CD4-positive, alpha-beta T cell treated with Interleukin-12 subunit alpha and Interleukin-12 subunit beta, for 1 hour (primary cell): ENCODE measurements around the gene LMBR1.
"Not testable (repeated sequence)": the region's sequence is repeated elsewhere in the genome, so short reads cannot be mapped to it uniquely, and the experiment has no call there.

Experiments used
- DNase-seq: peaks from one replicate; pipeline ENCODE4 v3.0.0-alpha.2; 2020

The LMBR1 gene

DNA sequence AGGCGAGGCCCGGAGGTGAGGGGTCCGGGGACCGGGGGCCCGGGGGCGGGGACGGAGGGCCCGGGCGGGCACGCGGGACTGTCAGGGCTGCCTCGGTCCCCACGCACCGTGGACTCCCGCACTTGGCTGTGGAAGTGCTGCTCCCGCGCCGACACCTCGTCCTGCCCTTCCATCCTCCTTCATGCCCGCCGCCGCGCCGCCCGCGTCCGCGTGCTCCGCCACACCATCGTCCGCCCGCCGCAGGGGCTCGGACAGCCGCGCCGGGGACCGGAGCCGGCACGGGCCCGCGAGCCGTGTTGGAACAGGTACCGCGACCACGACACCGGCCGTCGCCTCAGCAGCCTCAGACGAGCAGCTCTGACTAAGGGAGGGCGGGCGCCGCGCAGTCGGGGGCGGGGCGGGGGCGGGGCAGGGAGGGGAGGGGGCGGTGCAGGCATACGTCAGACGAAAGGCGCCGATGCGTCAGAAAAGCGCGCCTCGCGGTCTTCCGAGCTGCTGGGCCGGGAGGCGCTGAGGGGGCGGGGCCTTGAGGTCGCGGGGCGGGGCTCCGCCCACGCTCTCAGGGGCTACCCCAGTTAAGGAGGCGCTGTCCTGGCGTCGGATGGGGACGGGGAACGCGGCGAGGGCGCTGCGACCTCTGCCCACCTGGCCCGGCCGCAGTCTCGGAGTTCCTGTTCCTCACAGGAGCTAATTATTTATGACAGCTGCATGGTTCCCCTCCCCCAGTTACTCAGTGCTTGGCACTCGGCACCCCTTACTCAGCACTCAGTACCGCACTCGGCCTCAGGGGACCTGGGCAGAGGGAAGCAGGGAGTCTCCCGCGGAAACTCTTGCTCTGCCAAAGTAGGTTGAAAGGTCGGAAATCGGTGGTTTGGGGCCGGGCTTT lies at the start of gene LMBR1:
LMBR1 (minus strand) TSS at position 363 of the 886 bp plus-strand sequence; CDS start at position 173, 190 bp downstream.
- peak; percentile 96 for DNase-seq

DNA sequence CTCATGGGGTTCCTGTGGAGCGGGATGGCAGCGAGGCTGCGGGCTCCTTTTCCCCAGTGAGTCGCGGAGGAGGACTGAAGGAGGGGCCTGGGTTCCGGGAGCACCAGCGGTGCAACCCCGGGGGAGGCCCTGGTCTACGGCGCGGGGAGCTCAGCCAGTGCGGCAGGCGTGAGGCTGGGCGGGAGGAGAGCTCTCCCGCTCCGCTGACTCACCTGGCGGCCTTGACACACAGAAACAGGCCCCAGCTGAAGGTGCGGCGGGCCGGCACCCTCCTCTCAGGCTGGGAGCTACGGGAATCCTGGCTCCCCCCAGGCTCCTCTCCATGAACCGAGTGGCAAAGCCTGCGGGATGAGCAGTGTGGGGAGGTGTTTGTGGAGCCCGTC lies 49.7 kb upstream of the LMBR1 start:
- no peak for DNase-seq

GRCh38 chr7:156941393-156942182 lies 48.6 kb upstream of the LMBR1 start:
- DNase-seq = no peak

GRCh38 chr7:156940421-156941122 lies 47.6 kb upstream of the LMBR1 start:
- DNase-seq = no peak

DNA sequence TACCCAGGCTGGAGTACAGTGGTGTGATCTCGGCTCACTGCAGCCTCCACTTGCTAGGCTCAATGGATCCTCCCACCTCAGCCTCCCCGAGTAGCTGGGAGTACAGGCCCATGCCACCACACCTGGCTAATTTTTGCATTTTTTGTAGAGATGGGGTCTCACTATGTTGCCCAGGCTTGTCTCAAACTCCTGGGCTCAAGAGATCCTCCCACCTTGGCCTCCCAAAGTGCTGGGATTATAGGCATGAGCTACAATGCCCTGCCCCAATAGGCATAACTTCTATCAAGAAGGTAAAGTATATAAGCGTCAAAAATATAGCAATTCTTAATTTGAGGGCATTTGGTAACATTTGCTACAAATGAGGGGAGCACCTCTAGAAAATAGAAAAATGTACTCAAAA lies 43.8 kb upstream of the LMBR1 start:
- DNase-seq = not testable (repeated sequence)

DNA sequence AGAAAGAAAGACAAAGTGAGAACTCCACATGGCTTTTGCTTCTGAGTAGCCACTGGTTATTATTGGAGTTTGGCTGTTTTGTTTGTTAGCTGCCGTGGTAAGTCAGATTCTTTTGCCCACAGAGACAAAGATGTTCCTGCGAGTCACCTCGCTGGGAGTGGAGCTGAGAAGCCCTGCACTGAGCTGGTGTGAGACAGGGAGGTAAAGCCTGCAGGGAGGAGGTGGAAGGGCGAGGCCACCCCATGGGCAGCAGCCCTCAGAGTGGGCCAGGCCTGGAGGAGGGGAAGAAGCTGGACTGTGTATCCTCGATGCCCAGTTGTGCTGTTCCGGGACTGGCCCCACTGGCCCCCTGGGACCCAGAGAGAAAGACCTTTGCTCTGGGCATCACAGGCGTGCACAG lies 42.3 kb upstream of the LMBR1 start:
- no peak for DNase-seq

DNA sequence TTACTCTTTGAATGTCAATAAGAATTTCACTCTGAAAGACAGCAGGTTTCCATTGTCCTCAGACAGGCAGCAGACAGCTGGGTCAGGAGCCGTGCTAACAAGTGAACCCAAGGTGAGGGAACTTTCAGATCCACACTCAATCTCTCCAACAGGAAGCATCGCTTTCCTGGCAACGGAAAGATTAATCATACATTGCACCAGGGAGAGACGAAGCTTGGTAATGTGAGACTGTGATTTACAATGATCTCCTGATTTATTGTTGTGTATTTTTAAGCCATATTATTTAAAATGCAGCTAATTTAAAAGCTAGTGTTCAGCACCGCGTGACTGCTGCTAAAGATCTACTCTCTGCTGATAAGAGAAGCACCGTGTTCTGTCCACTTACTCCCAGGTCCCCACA lies 39.0 kb upstream of the LMBR1 start:
- DNase-seq = no peak

DNA sequence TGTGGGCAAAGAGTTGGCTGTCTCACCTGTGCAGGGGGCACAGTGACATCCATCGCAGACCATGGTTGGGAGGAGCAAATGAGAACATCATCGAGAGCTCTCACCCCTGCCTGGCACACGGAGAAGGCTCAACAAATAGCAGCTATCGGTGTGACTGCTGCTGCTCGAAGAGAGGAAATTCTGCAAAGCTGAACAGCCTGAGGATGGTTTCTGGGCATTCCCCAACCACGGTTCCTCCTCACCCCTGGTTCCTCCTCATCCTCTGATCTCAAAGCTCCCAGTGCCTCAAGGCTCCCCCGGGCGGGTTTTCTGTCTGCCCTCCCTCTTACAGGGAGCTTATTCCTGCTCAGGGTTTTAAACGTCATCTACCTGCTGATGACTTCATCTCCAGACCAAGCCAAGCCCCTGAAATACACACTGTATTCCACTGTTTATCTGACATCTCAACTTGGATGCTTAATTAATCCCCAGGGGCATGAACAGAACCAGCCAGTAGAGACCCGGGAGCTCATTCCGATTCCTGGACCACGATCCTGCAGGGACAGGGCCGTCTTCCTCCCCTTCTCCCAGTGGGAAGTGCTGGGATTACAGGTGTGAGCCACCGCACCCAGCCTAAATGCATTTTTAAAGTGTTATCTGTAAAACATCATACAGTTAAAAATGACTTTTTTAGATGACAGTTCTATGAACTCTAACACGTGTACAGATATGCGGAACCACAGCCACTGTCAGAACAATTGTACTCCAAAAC lies 37.0 kb upstream of the LMBR1 start:
- DNase-seq = peak; percentile 38

GRCh38 chr7:156928406-156928747 lies 35.4 kb upstream of the LMBR1 start:
- DNase-seq = no peak

GRCh38 chr7:156927571-156928405 lies 34.8 kb upstream of the LMBR1 start:
- no peak for DNase-seq

- not testable (repeated sequence) for DNase-seq
These were observed 32.8 kb upstream of the LMBR1 start for GRCh38 chr7:156925821-156926220.

- DNase-seq = not testable (repeated sequence)
These were observed 29.3 kb upstream of the LMBR1 start for GRCh38 chr7:156922304-156922703.

DNA sequence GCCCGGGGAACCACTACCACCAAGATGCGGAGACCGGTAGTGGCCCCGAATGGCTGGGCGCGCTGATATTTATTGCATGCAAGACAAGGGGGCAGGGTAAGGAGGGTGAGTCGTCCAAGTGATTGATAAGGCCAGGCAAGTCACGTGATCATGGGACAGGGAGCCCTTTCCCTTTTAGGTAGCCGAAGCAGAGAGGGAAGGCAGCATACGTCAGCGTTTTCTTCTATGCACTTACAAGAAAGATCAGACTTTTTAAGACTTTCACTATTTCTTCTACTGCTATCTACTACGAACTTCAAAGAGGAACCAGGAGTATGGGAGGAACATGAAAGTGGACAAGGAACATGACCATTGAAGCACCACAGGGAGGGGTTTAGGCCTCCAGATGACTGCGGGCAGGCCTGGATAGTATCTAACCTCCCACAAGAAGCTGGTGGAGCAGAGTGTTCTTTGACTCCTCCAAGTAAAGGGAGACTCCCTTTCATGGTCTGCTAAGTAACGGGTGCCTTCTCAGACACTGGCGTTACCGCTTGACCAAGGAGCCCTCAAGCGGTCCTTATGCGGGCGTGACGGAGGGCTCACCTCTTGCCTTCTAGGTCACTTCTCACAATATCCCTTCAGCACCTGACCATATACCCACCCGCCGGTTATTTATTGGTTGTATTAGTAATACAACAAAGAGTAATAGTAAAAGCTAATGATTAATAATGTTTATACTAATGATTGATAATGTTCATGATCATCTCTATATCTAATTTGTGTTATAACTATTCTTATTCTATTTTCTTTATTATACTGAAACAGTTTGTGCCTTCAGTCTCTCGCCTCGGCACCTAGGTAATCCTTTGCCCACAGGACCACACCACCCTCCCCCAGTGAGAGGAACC lies 27.7 kb upstream of the LMBR1 start:
- DNase-seq = not testable (repeated sequence)

GRCh38 chr7:156920076-156920475 lies 27.1 kb upstream of the LMBR1 start:
- no peak for DNase-seq

DNA sequence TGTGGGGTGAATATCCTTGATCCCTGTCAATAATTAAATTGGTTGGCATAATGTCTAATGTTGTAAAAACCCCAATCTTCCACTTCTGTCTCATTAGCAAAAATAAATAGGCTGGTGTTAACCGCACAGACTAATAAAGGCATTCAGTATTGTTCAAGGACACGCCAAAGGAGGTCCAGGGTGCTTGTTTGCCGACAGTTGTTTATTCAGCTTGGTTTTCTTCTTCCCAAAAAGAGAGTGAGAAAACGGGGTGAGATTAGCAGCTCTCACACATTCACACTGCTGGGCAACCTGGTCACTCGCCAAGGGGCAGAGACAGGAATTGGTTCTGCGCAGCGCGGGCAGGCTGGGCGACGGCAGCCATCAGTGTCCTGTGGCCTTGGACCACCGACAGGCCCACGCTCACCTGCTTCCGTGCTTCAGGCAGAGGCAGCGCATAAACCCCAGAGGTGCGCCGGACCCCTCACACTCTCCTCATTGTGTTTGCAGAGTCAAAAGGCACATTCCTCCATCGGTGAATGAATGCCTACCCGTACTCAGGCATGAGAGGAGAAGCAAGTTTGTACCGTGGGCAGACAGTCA lies 26.2 kb upstream of the LMBR1 start:
- no peak for DNase-seq

DNA sequence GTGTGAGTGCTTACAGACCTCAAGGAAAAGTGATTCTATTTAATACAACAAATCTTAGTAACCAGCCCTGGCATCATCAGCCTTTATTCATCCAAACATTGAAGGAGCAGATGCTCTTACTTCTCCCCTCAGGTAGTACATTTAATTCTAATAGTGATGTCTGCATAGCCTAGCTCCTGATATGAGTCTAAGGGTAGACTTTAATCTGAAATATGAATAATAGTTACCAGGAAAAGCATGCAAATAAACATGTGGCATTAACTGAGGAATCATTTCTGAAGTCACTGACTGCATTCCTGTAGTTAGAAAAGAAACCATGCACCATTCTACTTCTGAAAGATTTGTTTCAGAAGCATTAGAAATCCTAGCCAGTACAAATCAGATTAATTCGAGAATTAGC lies 25.7 kb upstream of the LMBR1 start:
- no peak for DNase-seq

GRCh38 chr7:156909574-156910252 lies 16.7 kb upstream of the LMBR1 start:
- DNase-seq = not testable (repeated sequence)

- no peak for DNase-seq
These were observed 14.7 kb upstream of the LMBR1 start for GRCh38 chr7:156907656-156908055.

DNA sequence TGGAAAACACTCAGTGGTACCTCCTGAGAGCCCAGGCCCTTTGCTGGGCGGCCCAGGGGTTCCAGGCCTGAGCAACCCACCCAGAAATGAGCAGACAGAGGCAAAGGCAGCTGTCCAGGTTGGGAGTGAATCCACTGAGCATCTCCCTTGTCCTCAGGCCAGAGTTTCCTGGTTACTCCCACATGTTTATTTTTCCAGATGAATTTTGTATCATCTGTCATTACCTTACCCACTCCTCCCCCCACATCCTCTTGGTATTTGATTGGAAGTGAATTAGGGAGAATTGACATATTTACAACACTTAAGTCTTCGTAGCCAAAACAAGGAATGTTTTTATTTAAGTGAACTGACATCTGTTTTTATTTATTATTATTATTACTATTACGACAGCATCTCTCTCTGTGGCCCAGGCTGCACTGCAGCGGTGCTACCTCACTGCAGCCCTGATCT lies 13.2 kb upstream of the LMBR1 start:
- no peak for DNase-seq
